WTC11 (cell line): ENCODE results near the gene SH2D6. TPM values are rescaled to one million over a fixed set of nuclear protein-coding genes. Genes with fewer than 3 reads are reported as not detected.

Experiments used
- ATAC-seq: fragments of 200-7000 bp; cut with Tn5 transposase; 2 replicates; pipeline ENCODE4 v1.10.0; 2021; ENCODE audit warnings: mild to moderate bottlenecking, moderate library complexity
- CTCF ChIA-PET: fragments of 300-600 bp; sonication (Branson Sonifier 250); formaldehyde crosslinking; loops from one replicate; lab custom pipeline; 2021; ENCODE audit warnings: antibody characterized with exemption; lab: Charles Lee
- POLR2A ChIA-PET: fragments of 350-600 bp; sonication (Branson Sonifier 250); formaldehyde crosslinking; loops from one replicate; lab custom pipeline; 2021; ENCODE audit warnings: antibody characterized with exemption; lab: Charles Lee
- DNase-seq: peaks from one replicate; pipeline ENCODE4 v3.0.0; 2021; ENCODE audit warnings: low spot score
- H3K27ac Mint-ChIP-seq: 2 replicates; pipeline ENCODE4 v1.8.0; 2021; ENCODE audit warnings: mixed read lengths
- H3K27me3 Mint-ChIP-seq: 2 replicates; pipeline ENCODE4 v1.8.0; 2021; ENCODE audit warnings: low read depth, mild to moderate bottlenecking, moderate library complexity, mixed read lengths
- H3K36me3 Mint-ChIP-seq: 2 replicates; pipeline ENCODE4 v1.8.0; 2021; ENCODE audit warnings: mixed read lengths
- H3K4me1 Mint-ChIP-seq: 2 replicates; pipeline ENCODE4 v1.8.0; 2022; ENCODE audit warnings: mixed read lengths
- H3K4me3 Mint-ChIP-seq: 2 replicates; pipeline ENCODE4 v1.8.0; 2021; ENCODE audit warnings: mild to moderate bottlenecking, moderate library complexity, mixed read lengths
- H3K9me3 Mint-ChIP-seq: 2 replicates; pipeline ENCODE4 v1.8.0; 2021; ENCODE audit warnings: mixed read lengths
- ATF1 ChIP-seq: sonication (generic); formaldehyde crosslinking; IDR thresholded peaks from 2 replicates; pipeline ENCODE4 v1.8.1; 2023; ENCODE audit warnings: mild to moderate bottlenecking, moderate library complexity, missing genetic modification reagents
- CBFB ChIP-seq: sonication (generic); formaldehyde crosslinking; IDR thresholded peaks from 2 replicates; pipeline ENCODE4 v1.8.1; 2022; ENCODE audit warnings: mild to moderate bottlenecking, low read depth, missing genetic modification reagents
- EMX1 ChIP-seq: fragments of 250-450 bp; sonication (Bioruptor Pico); IDR thresholded peaks from 2 replicates; pipeline ENCODE4 v1.8.0; 2021; ENCODE audit warnings: mild to moderate bottlenecking
- ETV6 ChIP-seq: sonication (generic); formaldehyde crosslinking; IDR thresholded peaks from 2 replicates; pipeline ENCODE4 v1.8.1; 2022; ENCODE audit warnings: mild to moderate bottlenecking, missing genetic modification reagents
- FOXJ3 ChIP-seq: sonication (generic); formaldehyde crosslinking; IDR thresholded peaks from 2 replicates; pipeline ENCODE4 v1.9.0; 2021; ENCODE audit warnings: missing genetic modification reagents, mild to moderate bottlenecking, borderline replicate concordance
- FOXP1 ChIP-seq: sonication (generic); formaldehyde crosslinking; IDR thresholded peaks from 2 replicates; pipeline ENCODE4 v1.8.0; 2022; ENCODE audit warnings: missing genetic modification reagents, mild to moderate bottlenecking, moderate library complexity, borderline replicate concordance
- GRHL2 ChIP-seq: fragments of 250-450 bp; sonication (Bioruptor Pico); IDR thresholded peaks from 2 replicates; pipeline ENCODE4 v1.8.0; 2022; ENCODE audit warnings: mild to moderate bottlenecking, moderate library complexity; ENCODE audit not compliant: insufficient replicate concordance, severe bottlenecking
- GTF2I ChIP-seq: fragments of 250-450 bp; sonication (Bioruptor Pico); conservative IDR thresholded peaks from 2 replicates; pipeline ENCODE4 v1.4.0; 2021; ENCODE audit warnings: mild to moderate bottlenecking
- KAT7 ChIP-seq: sonication (generic); formaldehyde crosslinking; IDR thresholded peaks from 2 replicates; pipeline ENCODE4 v1.8.1; 2023; ENCODE audit warnings: missing genetic modification reagents, mild to moderate bottlenecking, borderline replicate concordance
- NFE2L1 ChIP-seq: sonication (generic); formaldehyde crosslinking; IDR thresholded peaks from 2 replicates; pipeline ENCODE4 v1.8.1; 2023; ENCODE audit warnings: missing genetic modification reagents
- NR1H2 ChIP-seq: sonication (generic); formaldehyde crosslinking; IDR thresholded peaks from 2 replicates; pipeline ENCODE4 v1.9.0; 2021; ENCODE audit warnings: mild to moderate bottlenecking, moderate library complexity, missing genetic modification reagents
- RELA ChIP-seq: sonication (generic); formaldehyde crosslinking; IDR thresholded peaks from 2 replicates; pipeline ENCODE4 v1.8.1; 2022; ENCODE audit warnings: missing genetic modification reagents, mild to moderate bottlenecking, borderline replicate concordance
- SMAD3 ChIP-seq: sonication (generic); formaldehyde crosslinking; IDR thresholded peaks from 2 replicates; pipeline ENCODE4 v1.8.0; 2022; ENCODE audit warnings: missing genetic modification reagents, mild to moderate bottlenecking, borderline replicate concordance
- TCF7 ChIP-seq: sonication (generic); formaldehyde crosslinking; IDR thresholded peaks from 2 replicates; pipeline ENCODE4 v1.8.0; 2022; ENCODE audit warnings: mild to moderate bottlenecking, low read depth, missing genetic modification reagents, moderate library complexity
- TP53 ChIP-seq: sonication (generic); formaldehyde crosslinking; IDR thresholded peaks from 2 replicates; pipeline ENCODE4 v1.8.1; 2023; ENCODE audit warnings: mild to moderate bottlenecking, missing genetic modification reagents
- ZNF138 ChIP-seq: sonication (generic); formaldehyde crosslinking; conservative IDR thresholded peaks from 2 replicates; pipeline ENCODE4 v1.8.1; 2022; ENCODE audit warnings: mild to moderate bottlenecking, moderate library complexity, missing genetic modification reagents
- ZNF263 ChIP-seq: sonication (generic); formaldehyde crosslinking; IDR thresholded peaks from 2 replicates; pipeline ENCODE4 v1.8.1; 2022; ENCODE audit warnings: low read depth, mild to moderate bottlenecking, moderate library complexity, missing genetic modification reagents
- ZNF396 ChIP-seq: fragments of 250-450 bp; sonication (Bioruptor Pico); IDR thresholded peaks from 2 replicates; pipeline ENCODE4 v1.8.0; 2021; ENCODE audit warnings: mild to moderate bottlenecking, moderate library complexity, borderline replicate concordance
- total RNA-seq: library from RNA; stranded (reverse); gene quantifications from 3 replicates; pipeline ENCODE4 v1.2.3, GENCODE V29; 2021
- TF ChIP-seq, protein P1 (sequence below): sonication (generic); formaldehyde crosslinking; IDR thresholded peaks from 2 replicates; pipeline ENCODE4 v1.8.1; 2023; ENCODE audit warnings: mild to moderate bottlenecking, missing genetic modification reagents, moderate library complexity
- TF ChIP-seq, protein P2 (sequence below): sonication (generic); formaldehyde crosslinking; IDR thresholded peaks from 2 replicates; pipeline ENCODE4 v1.8.1; 2023; ENCODE audit warnings: mild to moderate bottlenecking, missing genetic modification reagents, moderate library complexity
- TF ChIP-seq, protein P3 (sequence below): sonication (generic); formaldehyde crosslinking; IDR thresholded peaks from 2 replicates; pipeline ENCODE4 v1.8.0; 2022; ENCODE audit warnings: mild to moderate bottlenecking, missing genetic modification reagents
- TF ChIP-seq, protein P4 (sequence below): fragments of 250-450 bp; sonication (Bioruptor Pico); IDR thresholded peaks from 2 replicates; pipeline ENCODE4 v2.1.2; 2022; ENCODE audit warnings: mild to moderate bottlenecking, moderate library complexity
- TF ChIP-seq, protein P5 (sequence below): sonication (generic); formaldehyde crosslinking; IDR thresholded peaks from 2 replicates; pipeline ENCODE4 v1.8.1; 2023; ENCODE audit warnings: mild to moderate bottlenecking, missing genetic modification reagents

Gene SH2D6
- total RNA-seq, 1 experiment from 2014 or later = 1.2 TPM

DNA sequence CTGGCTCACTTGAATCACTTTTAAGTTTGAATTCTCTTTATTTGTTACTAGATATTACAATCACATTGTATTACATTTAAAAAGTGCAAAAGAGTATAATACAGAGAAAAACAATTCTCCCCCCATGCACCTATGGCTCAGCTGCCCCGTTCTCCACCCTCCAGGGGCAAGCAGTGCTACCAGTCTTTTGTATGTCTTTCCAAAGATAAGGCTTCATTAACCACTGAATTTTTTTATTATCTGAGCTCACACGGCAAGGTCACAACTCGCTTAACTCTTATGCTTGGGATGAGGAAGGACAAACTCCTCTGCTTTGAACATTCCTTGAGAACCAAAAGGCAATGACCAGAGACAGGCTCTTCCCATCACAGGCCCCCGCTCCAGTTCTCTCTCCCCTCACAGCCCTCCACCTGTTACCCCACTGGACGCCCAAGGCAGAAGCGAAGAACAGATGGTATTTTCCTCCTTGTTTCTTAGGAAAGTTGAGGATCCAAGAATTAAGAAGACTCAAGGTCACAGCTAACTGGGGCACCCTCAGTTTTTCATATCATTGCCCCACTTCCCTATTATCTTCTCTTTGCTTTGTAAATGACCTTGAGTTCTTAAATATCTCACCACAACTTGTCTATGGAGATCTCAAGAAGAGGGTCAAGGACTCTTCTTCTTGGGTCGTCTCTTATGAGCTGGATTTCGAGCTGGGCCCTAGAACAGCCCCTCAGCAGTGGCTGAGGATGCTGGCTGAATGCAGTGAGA, 30.1 kb downstream of the SH2D6 start:
- ATAC-seq (no peak), DNase-seq (no peak)
- Mint-ChIP-seq H3K36me3 (no peaks in the 10 kb centered on the region), H3K27ac (no peak overlapping the region), H3K4me1 (peaks cover 4% of the 10 kb centered on the region), H3K4me3 (no peak overlapping the region), H3K27me3 (no peaks in the 10 kb centered on the region; the same call in 1 of the 2 replicates), H3K9me3 (no peaks in the 10 kb centered on the region)
- ChIA-PET POLR2A (interaction anchor here (1.0 to 1.6 kb wide), 2 partner anchors 11 to 90 kb away, joined by 3 to 7 read pairs; partner anchors contain the start of gene MAT2A), CTCF (interaction anchor here (0.7 kb wide), 1 partner anchor 21 kb away, joined by 3 read pairs; no protein-coding TSS in a partner anchor)
- TF ChIP-seq KAT7 (CRISPR knock-in tag) (no peak), ZNF396 (no peak), FOXP1 (CRISPR knock-in tag) (no peak), TCF7 (CRISPR knock-in tag) (no peak), GTF2I (CRISPR knock-in tag) (no peak), RELA (CRISPR knock-in tag) (no peak)
- TF ChIP-seq, protein P1, sequence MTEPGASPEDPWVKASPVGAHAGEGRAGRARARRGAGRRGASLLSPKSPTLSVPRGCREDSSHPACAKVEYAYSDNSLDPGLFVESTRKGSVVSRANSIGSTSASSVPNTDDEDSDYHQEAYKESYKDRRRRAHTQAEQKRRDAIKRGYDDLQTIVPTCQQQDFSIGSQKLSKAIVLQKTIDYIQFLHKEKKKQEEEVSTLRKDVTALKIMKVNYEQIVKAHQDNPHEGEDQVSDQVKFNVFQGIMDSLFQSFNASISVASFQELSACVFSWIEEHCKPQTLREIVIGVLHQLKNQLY (CRISPR knock-in tag) = no peak

DNA sequence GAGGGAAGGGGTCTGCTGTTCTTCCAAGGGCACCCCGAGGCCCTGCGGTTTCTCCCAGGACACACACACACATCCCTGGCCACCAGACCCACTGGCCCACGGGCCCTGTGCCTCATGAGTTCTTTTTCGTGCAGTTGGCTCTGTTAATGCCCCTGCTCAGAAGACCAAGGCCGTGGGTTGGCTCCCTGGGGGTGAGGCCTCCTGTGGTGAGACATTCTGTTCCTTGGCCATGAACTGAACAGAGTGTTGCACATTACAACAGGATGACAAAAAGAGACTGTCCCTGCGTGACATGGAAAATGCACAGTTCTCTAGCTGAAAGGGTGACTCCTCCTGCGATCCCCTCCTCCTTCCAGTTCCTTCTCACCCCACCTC, 30.7 kb downstream of the SH2D6 start:
- H3K9me3 Mint-ChIP-seq = no peaks in the 10 kb centered on the region
- H3K4me1 Mint-ChIP-seq = peaks cover 4% of the 10 kb centered on the region
- POLR2A ChIA-PET = interaction anchor here (1.0 kb wide), 1 partner anchor 90 kb away, joined by 3 read pairs; the partner anchor contains the start of gene MAT2A
- no peaks in the 10 kb centered on the region for H3K36me3 Mint-ChIP-seq
- no peak for DNase-seq
- no peak for ATAC-seq
- H3K27me3 Mint-ChIP-seq = no peaks in the 10 kb centered on the region; the same call in 1 of the 2 replicates
- H3K4me3 Mint-ChIP-seq = no peak overlapping the region
- no peak overlapping the region for H3K27ac Mint-ChIP-seq
- no peak for TF ChIP-seq FOXJ3 (CRISPR knock-in tag)
- no peak for TF ChIP-seq NFE2L1 (CRISPR knock-in tag)
- TF ChIP-seq CBFB = no peak
- TF ChIP-seq, protein P2, sequence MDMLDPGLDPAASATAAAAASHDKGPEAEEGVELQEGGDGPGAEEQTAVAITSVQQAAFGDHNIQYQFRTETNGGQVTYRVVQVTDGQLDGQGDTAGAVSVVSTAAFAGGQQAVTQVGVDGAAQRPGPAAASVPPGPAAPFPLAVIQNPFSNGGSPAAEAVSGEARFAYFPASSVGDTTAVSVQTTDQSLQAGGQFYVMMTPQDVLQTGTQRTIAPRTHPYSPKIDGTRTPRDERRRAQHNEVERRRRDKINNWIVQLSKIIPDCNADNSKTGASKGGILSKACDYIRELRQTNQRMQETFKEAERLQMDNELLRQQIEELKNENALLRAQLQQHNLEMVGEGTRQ (CRISPR knock-in tag) = no peak
- no peak for TF ChIP-seq ATF1 (CRISPR knock-in tag)
- TF ChIP-seq, protein P1 (CRISPR knock-in tag) = no peak
- TF ChIP-seq, protein P3, sequence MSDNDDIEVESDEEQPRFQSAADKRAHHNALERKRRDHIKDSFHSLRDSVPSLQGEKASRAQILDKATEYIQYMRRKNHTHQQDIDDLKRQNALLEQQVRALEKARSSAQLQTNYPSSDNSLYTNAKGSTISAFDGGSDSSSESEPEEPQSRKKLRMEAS (CRISPR knock-in tag) = no peak
- no peak for TF ChIP-seq GRHL2
- TF ChIP-seq, all 79 proteins: peak for 0
- CTCF ChIA-PET = no interaction called here

DNA sequence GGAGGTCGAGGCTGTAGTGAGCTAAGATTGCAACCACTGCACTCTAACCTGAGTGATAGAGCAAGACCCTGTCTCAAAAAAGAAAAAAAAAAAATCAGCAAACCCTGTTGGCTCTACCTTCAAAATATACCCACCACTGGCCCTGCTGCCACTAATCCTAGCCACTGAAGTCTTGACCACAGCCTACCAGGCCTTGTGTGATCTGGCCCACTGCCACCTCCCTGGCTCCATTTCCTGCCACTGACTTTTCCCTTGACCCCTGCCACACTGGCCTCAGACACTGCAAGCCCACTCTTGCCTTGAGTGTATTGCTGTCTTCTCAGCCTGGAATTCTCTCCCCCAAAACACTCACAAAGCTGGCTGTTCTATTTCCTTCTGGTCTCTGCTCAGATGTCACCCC, 33.7 kb downstream of the SH2D6 start:
- DNase-seq (no peak), ATAC-seq (no peak)
- peaks cover 6% of the 10 kb centered on the region; the same call in 1 of the 2 replicates for H3K9me3 Mint-ChIP-seq
- H3K36me3 Mint-ChIP-seq = no peaks in the 10 kb centered on the region
- no peak overlapping the region for H3K4me3 Mint-ChIP-seq
- ChIA-PET CTCF (no interaction called here), POLR2A (no interaction called here)
- no peak overlapping the region for H3K27ac Mint-ChIP-seq
- TF ChIP-seq ETV6 (CRISPR knock-in tag) (no peak), ZNF263 (CRISPR knock-in tag) (no peak), NR1H2 (no peak), TP53 (CRISPR knock-in tag) (no peak), ZNF138 (CRISPR knock-in tag) (no peak), KAT7 (CRISPR knock-in tag) (no peak), SMAD3 (CRISPR knock-in tag) (no peak), TCF7 (CRISPR knock-in tag) (no peak), EMX1 (CRISPR knock-in tag) (no peak)
- TF ChIP-seq, protein P4, sequence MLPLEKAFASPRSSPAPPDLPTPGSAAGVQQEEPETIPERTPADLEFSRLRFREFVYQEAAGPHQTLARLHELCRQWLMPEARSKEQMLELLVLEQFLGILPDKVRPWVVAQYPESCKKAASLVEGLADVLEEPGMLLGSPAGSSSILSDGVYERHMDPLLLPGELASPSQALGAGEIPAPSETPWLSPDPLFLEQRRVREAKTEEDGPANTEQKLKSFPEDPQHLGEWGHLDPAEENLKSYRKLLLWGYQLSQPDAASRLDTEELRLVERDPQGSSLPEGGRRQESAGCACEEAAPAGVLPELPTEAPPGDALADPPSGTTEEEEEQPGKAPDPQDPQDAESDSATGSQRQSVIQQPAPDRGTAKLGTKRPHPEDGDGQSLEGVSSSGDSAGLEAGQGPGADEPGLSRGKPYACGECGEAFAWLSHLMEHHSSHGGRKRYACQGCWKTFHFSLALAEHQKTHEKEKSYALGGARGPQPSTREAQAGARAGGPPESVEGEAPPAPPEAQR (CRISPR knock-in tag) = no peak
- TF ChIP-seq, protein P5, sequence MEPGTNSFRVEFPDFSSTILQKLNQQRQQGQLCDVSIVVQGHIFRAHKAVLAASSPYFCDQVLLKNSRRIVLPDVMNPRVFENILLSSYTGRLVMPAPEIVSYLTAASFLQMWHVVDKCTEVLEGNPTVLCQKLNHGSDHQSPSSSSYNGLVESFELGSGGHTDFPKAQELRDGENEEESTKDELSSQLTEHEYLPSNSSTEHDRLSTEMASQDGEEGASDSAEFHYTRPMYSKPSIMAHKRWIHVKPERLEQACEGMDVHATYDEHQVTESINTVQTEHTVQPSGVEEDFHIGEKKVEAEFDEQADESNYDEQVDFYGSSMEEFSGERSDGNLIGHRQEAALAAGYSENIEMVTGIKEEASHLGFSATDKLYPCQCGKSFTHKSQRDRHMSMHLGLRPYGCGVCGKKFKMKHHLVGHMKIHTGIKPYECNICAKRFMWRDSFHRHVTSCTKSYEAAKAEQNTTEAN (CRISPR knock-in tag) = no peak
- peaks cover 19% of the 10 kb centered on the region for H3K27me3 Mint-ChIP-seq
- peaks cover 19% of the 10 kb centered on the region for H3K4me1 Mint-ChIP-seq
